Activated CD4-positive, alpha-beta T cell treated with anti-CD3 and anti-CD28 coated beads for 1 hour (primary cell): Measurements from ENCODE around the gene CDC5L.
"Not testable (repeated sequence)": the region's sequence is repeated elsewhere in the genome, so short reads cannot be mapped to it uniquely, and the experiment has no call there.

ENCODE experiments used
- DNase-seq: peaks from one replicate; pipeline ENCODE4 v3.0.0-alpha.2; 2020

The CDC5L gene

DNA sequence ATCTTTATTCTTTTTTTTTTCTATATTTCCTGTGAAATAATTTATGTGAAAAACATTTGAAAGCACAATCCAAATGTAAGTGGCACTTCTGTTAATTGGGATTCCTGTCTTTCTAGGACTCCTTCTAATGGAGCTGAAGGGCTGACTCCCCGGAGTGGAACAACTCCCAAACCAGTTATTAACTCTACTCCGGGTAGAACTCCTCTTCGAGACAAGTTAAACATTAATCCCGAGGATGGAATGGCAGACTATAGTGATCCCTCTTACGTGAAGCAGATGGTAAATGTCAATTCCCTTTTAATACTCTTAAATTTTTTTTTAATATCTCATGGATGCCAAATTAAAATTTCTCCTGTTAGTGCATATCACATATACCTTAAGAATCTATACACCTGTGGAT lies 35.0 kb downstream of the CDC5L start:
- no peak for DNase-seq

DNA sequence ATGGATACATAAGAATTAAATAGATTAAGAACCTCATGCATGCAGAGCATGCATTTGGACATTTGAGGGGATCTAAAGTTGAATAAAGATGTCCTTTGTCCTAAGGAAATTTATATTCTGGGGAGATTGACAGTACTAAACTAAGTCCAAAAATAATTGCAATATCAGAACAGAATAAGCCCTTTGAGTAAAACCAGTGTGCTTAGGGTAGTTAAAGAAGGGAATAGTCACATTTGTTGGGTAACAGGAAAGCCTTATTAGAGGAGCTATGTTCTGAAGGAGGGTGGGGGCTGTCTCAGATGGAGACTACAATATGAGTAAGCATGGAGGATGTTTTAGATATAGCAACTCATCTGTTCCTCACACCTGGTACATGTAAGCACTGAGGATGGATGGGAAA lies 35.8 kb downstream of the CDC5L start:
- no peak for DNase-seq

DNA sequence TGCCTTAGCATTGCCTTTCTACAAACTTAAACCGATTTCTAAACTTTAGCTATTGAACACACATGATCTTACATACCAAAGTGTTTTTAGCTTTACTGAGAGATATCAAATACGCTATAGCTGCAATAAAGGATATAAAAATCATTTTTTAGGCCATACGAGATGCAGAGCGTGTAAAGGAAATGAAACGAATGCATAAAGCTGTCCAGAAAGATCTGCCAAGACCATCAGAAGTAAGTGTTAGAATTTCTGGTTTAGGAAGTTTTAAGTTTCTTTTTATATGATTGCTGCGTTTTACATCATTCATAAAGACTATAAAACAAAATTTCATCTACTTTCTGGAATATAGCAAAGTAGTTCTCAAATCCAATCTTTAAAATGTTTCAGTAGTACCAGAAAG lies 38.4 kb downstream of the CDC5L start:
- DNase-seq = no peak

DNA sequence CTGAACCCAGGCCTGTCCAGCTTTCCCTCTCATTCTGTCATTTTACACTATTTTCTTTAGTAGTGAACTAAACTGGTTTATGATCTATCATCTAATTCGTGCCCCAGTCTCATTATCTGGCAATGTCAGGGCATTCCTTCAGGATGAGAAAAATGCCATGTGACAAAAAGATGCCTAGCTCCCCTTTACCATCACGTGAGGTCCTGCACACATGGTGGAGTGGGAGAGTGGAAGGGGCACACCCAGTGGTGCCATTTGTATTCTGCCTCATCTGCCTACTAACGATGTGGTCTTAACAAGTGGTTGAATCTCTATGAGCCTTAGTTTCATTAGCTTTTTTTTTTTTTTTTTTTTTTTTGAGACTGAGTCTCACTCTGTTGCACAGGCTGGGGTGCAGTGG lies 41.2 kb downstream of the CDC5L start:
- DNase-seq = no peak

DNA sequence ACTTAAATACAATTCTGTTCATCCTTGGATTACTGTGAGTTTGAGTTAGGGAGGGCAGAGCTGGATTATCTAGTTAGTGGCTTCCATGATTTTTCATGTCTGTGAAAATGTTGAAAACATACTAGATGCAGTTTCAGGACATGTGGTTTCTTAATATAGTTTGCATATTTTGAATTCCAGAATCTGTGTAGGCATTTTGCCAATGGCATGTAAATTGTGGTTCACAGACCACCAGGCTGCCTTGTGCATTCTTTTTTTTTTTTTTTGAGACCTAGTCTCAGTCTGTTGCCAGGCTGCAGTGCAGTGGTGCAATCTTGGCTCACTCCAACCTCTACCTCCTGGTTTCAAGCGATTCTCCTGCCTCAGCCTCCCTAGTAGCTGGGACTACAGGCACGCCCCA lies 42.8 kb downstream of the CDC5L start:
- no peak for DNase-seq

DNA sequence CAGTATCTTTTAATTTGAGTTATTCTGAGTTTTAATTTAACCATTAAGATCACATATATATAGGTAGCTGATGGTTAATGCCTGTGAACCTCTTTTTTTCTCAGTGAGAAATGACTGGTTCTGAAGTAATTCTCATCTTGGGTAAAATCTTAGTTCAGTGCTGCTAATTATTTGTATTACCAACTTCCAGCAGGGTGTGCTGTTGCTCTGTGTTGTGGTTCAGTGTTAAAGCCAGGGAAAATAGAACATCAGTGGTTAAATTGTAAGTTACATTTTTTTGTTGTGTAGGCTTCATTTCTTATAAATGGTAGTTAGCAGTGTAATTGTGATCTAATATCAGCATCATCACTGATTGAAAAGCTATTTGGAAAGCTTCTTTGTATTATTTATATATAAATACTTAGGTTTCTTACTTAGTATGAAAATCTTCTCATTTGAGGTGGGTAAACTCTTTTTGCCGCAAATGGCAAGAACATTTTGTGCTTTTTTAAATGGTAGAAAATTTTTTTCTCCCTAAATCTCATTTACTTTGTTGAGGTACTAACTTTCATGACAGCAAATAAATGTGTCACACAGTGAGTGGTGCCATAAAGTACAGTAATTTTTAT lies 43.7 kb downstream of the CDC5L start:
- DNase-seq = no peak

DNA sequence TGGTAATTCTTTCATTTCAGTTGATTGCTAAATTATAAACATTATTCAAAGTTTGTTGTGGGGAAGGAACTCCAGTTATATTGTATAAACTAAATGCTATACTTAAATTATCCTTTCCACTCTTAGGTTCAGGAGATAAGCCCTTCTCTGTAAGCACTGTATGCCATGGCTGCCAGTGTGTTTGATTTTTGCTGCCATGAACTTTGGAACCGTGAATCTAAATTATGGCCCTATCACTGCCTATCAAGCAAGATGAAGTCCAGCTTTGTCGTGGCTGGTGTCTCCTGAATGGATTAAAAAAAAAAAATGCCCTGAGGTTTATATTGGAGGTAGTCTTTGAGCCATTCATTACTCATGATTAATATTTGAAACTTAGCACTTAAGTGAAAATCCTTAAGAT lies 44.7 kb downstream of the CDC5L start:
- DNase-seq = no peak

DNA sequence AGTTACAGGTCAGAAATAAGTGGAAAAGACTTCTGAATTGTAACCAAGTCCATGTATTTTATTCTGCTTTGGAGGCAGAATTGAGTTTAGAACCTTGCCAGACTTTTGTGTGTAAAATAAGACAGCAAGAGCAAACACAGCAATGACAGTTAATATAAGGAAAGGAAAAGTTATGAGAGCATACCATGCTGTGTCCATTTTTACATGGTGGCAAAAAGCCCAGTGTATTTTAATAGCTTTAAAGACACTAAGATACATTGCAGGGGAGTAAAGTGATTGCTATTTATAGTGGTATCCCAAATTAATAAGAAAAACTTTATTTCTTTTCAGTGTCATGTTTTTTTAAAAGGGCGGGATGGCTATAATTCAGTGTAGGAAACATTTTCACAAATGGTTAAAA lies 45.2 kb downstream of the CDC5L start:
- DNase-seq = no peak

DNA sequence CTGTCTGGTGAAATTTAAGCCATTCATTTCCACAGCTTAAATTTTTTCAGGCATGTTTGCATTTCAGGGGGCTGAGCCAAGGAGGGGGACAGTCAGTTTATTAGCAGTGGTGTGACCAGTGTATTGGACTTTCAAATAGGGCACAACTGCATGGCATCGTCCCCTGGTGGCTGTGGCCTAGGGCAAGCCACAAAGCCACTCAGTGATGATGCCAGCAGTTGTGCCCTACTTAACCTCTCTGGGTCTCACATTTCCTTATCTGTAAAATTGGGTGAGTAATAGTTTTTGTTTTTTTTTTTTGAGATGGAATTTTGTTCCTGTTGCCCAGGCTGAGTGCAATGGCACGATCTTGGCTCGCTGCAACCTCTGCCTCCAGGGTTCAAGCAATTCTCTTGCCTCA lies 48.0 kb downstream of the CDC5L start:
- no peak for DNase-seq

DNA sequence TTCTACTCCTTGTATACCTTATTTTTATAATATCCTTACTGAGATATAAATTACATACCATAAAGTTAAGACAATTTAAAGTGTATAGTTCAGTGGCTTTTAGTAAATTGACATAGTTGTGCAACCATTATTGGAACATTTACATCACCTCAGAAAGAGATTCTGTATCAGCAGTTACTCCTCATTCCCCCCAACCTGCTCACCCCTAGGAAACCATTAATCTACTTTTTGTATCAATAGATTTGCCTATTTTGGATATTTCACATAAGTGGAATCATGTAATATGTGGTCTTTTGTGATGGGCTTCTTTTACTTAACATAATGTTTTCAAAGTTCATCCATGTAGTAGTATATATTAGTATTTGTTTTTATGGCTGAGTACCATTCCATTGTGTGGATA lies 51.3 kb downstream of the CDC5L start:
- DNase-seq = no peak

DNA sequence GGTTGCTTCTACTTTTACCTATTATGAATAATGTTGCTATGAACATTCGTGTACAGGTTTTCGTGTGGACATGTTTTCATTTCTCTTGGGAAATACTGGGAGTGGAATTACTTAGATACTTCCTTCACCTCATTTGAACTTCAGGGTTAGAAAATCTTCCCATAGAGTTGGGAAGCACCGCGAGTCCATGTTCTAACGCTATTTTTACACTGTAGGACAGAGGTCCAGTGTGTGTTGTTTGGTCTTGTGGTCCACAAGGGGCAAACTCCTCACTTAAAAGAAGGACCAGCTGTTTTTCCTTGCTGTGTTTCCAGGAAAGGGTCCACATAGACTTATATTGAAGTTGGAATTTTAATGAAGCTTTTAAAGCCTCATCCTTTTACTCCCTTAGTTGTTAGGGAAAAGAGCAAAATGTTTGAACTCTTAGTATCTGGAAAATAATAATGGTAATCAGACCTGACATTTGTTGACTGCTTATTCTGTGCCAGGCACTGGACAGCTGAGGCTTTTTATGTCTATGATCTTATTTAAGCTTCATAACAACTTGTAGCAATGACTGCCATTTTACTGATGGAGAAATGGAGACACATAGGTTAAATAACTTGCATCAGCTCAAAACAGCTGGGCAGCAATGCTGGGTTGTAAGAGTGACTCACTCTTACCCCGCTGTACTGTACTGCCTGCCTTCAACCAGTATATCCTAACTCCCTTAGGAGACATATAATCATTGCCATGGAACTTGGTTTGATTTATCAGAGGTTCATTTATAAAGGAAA lies 52.0 kb downstream of the CDC5L start:
- no peak for DNase-seq

DNA sequence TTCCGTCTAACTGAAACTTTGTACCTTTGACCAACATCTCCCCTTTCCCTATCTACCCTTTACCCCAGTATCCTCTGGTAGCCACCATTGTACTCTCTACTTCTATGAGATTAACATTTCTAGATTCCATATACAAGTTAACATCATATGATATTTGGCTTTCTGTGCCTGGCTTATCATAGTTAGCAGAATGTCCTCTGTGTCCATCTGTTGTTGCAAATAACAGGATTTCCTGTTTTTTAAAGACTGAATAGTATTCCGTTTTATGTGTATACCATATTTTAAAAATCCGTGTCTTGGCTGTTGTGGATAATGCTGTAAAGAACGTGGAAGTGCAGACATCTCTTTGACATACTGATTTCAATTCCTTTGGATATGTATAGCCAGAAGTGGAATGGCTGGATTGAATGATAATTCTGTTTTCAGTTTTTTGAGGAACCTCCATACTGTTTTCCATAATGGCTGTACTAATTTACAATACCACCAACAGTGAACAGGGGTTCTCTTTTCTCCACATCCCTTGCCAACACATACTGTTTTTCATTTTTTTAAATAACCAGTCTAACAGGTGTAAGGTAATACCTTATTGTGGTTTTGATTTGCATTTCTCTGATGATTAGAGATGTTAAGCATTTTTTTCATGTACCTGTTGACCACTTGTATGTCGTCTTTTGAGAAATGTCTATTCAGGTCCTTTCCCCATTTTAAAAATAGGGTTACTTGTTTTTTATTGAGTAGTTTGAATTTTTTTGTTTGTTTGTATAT lies 53.8 kb downstream of the CDC5L start:
- DNase-seq = no peak

DNA sequence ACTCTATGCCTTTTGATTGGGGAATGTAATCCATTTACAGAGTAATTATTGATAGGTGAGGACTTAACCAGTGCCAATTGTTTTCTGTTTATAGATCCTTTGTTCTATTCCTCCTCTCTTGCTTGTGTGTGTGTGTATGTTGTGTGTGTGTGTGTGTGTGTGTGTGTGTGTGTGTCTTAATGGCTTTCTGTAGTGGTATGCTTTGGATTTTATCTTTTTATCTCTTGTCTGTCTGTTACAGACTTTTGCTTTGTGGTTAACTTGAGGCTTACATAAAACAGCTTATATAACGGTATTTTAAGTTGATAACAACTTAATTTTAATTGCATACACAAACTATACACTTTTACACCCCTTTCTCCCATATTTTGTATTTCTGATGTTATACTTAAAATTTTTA lies 54.7 kb downstream of the CDC5L start:
- DNase-seq = no peak

DNA sequence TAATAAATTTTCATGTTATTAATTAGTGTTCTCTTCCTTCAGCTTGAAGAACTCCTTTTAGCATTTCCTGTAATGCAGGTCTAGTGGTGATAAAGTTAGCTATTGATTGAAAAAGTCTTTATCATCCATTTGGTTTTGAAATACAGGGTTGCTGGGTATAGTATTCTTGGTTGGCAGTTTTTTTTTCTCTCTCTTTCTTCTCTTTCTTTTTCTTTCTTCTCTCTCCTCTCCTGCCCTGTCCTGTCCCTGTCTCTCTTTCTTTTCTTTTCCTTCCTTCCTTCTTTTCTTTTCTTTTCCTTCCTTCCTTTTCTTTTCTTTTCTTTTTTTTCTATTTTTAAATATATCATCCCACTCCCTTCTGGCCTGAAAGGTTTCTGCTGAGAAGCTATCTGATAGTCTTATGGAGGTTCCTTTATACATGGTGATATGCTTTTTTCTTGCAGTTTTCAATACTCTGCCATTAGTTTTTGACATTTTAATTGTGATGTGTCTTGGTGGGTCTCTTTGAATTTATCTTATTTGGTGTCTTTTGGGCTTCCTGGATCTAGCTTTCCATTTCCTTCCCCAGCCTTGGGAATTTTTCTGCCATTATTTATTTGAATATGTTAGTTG lies 55.4 kb downstream of the CDC5L start:
- no peak for DNase-seq

DNA sequence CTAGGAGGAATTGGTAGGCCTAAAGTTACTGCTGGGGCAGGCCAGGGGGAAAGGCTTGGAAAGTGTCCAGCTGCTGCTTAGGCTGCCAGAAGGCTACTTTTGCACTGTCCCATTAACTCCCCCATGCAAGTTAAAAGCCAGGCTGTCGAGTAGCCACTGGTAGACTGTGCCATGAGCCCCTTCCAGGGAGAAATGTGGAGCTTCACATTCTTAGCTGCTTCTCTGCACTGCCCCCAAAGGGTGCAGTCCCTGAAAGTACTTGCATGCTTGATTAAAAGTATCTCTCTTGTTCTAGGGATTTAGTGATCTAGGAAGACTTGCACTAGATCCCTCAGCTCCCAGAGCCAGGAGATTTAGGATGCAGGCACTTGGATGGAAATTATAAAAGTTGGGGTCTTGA lies 57.3 kb downstream of the CDC5L start:
- DNase-seq = no peak

DNA sequence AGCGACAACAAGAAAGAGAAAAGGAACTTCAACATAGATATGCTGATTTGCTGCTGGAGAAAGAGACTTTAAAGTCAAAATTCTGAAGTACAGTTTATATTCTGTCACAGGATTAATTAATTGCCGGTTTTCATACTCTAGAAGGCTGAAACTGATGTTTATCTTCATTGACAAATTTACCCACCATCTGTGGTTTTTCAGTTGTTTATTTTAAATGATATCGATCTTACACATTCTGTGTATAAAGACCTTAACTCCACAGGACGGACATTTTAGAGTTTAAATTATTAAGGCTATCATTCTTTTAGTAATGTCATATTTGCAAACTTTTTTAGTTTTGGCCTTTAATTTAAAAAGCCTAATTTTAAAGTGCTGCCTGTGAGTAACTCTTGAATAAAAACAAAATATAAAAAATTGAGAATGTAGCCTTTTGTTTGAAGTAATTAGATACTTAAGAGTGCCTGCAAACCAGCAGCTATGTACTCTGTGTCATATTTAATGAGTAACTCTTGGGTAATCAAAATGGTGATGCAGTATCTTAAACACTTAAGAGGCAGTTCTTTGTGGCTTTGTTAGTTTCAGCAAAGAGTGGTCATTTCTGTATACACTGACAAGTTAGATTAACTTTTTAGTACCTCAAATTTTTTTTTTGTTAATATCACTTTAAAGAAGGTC lies 59.3 kb downstream of the CDC5L start:
- no peak for DNase-seq

DNA sequence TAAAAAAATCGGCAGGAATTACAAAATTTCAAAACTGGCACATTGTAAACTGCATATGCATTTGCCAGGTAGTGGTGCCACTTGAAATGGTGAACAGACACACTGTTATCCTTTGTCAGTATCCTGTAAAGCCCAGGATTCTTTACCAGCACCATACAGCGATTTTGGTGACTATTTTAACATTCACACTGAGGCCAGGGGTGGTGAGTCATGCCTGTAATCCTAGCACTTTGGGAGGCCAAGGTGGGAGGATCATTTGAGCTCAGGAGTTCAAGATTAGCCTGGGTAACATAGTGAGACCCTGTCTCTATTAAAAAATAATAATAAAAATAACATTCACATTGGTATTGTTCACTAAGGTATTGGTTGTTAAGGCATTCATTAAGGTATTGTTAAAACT lies 61.7 kb downstream of the CDC5L start:
- not testable (repeated sequence) for DNase-seq

DNA sequence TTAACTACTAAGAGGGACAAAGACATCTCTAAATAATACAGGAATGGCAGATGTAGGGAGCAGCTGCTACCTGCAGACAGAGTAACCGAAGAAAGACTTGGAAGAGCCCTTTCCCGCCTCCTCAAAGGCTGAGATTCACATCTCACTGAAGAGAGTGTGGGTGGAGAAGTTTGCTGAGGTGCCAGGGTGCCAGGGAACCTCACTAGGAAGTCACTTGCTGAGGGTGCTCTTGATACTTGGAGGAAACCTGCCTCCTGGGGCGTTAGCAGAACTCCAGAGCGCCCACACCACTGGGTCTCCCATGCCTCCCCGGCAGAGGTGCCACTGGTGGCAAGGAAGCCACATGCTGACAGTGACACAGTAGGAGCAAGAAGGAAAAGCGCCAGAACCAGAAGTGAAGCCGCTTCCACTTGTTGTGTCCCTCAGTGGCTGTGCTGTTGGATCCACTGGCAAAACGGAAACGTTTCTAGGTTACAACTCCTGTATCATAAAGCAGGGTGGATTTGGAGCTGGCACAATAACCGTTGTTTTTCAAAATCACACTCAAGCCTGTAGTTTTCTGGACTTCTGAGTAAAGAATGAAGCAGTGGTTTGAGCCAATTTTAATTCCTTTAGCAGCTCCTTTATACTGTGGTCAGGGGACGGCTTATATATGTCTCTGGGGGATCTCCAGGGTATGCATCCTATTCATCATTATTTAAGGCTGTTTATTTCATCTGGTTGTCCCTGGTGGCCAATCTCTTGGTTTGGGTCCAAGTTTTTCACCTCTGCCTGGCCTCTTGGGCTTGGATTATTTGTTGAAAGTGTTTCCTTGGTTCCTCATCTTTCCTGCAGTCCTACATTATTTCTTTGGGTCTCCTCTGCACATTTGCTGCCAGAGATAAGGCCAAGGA lies 64.5 kb downstream of the CDC5L start:
- no peak for DNase-seq

DNA sequence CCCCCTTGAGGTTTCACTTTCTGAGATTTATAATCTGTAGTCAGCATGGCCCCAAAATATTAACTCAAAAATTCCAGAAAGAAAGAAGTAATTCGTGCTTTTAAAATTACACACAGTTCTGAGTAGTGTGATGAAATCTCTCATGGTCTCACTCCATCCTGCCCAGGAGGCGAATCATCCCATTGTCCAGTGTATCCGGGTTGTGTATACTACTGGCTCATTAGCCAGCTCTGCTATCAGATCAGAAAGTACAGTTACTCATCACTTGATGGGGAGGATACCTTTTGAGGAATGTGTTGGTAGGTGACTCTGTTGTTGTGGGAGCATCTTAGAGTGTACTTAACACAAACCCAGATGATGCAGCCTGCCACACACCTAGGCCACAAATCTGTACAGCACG lies 65.2 kb downstream of the CDC5L start:
- DNase-seq = no peak

DNA sequence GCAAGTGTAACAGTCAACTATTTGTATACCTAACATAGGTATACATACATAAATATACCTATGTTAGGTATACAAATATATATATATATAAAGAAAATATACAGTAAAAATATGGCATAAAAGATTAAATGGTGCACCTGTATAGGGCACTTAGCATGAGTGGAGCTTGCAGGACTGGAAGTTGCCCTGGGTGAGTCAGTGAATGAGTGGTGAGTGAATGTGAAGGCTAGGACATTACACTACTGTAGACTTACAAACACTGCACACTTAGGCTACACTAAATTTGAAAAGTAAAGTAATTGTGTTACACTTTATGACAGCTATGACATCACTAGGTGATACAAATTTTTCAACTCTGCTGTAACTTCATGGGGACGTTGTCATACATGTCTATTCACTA lies 65.6 kb downstream of the CDC5L start:
- no peak for DNase-seq

DNA sequence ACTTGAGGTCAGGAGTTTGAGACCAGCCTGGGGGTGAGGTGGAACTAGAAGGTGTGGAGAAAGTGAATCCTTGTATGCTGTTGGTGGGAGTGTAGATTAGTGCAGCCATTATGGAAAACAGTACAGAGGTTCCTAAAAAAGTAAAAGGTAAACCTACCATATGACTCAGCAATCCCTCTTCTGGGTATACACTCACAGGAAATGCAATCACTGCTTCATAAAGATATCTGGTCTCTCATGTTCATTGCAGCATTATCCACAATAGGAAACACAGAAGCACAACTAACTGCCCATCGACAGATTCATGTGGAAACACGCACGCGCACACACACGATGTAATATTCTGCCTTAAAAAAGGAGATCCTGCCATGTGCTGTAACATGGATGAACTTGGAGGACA lies 66.7 kb downstream of the CDC5L start:
- no peak for DNase-seq
